Spleen (tissue), 7 donors: Measurements from ENCODE around the gene ARHGAP6.

Experiments
- POLR2A ChIP-seq, 3 donors: fragments of 450-650 bp; IDR thresholded peaks; one replicate each; pipeline ENCODE4 v1.5.1; 2017; ENCODE audit warnings: antibody characterized with exemption in 3 of 3, mild to moderate bottlenecking in 1 of 3
- POLR2AphosphoS5 ChIP-seq, 3 donors: sonication (generic); formaldehyde crosslinking; IDR thresholded peaks; one replicate each; pipeline ENCODE4 v1.5.1; 2017; ENCODE audit warnings: antibody characterized with exemption in 3 of 3
- TF ChIP-seq, protein P1 (sequence below), 11 experiments: fragments of 200-600 bp in 7 of 11; fragments of 450-650 bp in 4 of 11; sonication (generic) in 4 of 11; IDR thresholded peaks in 8 of 11; conservative IDR thresholded peaks in 3 of 11; 1 replicate in 7 of 11; 2 replicates in 4 of 11; pipeline versions ENCODE4 v1.4.0 to v1.8.0; 2016 to 2021; ENCODE audit warnings: antibody characterized with exemption in 11 of 11, inconsistent platforms in 4 of 11, mild to moderate bottlenecking in 1 of 11
- donor health status: DM: no; HTN: no; CAD: no; lungs with moderate emphysema.
- donor health status: DM: no; HTN: no; CAD: no.
- donor health status: DM: no; HTN: no; CAD: no.

DNA sequence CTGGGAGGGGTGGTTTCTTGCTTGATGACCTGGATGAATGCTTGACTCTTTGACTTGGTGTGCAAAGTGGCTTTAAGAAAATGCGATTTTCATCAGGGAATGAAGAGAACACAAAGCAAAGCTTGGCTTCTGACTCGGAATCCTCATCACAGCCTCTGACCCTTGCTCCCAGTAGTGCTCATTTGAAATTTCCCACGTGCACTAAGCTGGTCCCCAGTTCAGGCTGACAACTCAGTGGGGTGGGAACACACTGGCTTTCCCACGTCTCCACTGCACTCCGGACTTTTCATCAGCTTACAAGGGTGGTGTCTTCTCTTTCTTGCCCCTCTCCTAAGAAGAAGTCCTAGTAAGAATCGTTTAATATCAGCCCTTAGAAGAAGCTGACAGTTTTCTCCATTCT lies 501.3 kb downstream of the ARHGAP6 start:
- TF ChIP-seq, protein P1, sequence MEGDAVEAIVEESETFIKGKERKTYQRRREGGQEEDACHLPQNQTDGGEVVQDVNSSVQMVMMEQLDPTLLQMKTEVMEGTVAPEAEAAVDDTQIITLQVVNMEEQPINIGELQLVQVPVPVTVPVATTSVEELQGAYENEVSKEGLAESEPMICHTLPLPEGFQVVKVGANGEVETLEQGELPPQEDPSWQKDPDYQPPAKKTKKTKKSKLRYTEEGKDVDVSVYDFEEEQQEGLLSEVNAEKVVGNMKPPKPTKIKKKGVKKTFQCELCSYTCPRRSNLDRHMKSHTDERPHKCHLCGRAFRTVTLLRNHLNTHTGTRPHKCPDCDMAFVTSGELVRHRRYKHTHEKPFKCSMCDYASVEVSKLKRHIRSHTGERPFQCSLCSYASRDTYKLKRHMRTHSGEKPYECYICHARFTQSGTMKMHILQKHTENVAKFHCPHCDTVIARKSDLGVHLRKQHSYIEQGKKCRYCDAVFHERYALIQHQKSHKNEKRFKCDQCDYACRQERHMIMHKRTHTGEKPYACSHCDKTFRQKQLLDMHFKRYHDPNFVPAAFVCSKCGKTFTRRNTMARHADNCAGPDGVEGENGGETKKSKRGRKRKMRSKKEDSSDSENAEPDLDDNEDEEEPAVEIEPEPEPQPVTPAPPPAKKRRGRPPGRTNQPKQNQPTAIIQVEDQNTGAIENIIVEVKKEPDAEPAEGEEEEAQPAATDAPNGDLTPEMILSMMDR (IDR thresholded peaks at IDR 0.05 in 8 of 11, conservative IDR thresholded peaks at IDR 0.05 in 3 of 11): no peak
- TF ChIP-seq POLR2AphosphoS5 (IDR thresholded peaks at IDR 0.05) (no peak), POLR2A (IDR thresholded peaks at IDR 0.05) (no peak)
